Raji (cell line): ENCODE results near the gene CFH.

Source experiments
- POLR2A ChIP-seq: IDR thresholded peaks from 2 replicates; pipeline ENCODE4 v1.6.1; 2011; ENCODE audit warnings: low read depth, low read length, control low read depth; ENCODE audit not compliant: insufficient read depth

Gene CFH

DNA sequence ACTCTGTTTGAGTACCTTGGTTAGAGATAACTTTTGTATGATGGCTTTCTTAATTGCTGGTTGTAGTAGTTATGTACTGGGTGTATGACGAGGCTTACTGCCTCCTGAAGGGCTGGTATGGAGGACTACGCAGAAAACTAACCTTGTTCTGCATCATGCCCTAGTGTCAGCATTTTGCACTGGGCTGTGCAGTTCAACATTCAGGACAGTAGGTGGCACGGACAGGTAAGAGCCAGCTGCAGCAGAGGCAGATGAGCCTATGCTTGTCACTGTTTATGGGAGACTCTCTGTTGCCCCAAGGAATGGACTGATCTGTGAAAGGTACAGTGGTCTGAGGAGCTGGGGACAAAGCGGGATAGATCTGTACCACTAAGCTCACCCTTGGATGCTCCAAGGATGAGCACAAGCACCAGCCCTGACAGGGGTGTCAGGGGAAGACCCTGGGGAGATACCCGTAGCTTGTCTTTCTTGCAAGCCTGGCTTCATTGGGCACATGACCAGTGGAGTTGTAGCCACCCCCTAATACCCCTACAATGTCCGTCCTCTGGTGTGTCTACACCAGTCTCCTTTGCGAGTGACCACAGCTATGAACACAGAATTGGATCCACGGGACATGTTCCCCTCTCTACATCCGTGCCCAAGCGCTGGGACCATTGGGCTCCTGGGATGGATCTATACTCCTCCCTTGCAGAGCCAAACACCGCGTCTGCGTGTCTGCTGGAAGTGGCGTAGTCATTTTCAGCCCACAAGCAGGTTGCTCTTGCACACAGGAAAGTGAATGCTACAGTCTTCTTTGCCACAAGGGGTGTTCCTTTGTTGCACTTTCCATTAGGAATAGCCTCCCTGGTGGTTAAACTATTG lies 71.7 kb downstream of the CFH start:
- no peak for TF ChIP-seq POLR2A

DNA sequence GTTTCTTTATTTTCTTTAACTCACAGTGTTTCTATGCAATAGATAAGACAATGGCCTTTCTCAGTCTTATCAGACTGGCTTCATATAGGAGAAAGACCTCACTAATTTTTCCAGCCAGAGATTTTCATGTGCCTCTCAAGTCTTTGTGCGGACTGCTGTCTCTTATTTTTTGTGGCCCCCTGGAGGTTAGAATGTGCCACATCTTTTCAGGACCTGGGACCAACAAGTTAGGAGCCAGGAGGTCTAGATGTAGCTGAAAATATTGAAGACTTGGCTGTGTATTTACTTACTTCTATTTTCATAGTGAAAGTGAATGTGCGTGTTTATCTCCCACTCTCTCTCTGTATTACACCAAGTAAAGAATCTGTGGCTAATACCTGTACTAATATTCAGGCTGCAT lies 80.7 kb downstream of the CFH start:
- TF ChIP-seq POLR2A = no peak

DNA sequence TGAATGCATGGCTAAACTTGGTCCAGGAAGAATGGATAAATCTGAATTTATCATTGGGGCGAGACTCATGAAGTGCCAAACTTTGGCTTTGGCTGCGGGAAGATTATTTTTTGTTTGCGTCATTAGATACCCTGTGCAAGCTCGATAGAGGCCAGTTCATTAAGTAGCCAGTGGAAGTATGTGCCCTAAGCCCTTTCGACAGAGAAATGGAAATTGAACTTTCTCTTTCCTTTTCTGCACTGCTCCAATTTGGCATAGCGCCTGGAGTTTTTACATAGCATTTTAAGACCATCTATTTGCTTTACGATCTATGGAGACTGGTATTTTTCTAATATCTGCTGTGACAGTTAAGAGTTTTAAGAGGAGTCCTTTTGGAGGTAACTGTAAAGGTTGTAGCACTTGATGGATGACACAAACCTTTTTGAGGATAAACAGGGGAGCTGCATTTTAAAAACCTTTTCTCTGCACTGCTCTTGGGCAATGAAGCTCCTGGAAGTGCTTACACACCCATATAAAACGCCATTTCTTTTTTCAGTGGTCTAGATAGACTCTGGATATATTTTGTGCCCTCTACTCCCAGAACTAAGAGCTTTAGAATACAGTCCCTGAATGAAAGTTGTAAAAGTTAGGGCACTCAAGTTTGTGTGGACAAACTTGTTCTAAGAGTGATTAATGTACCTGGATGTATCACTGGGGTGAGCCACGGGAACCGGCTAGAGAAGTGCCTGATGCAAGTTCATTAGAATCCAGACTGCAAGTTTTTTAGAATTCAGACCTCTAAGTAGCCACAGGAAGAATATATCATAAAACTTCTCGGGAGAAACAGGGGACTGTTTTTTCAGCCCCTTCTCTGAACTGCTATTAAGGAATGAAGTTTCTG lies 81.5 kb downstream of the CFH start:
- TF ChIP-seq POLR2A = no peak

DNA sequence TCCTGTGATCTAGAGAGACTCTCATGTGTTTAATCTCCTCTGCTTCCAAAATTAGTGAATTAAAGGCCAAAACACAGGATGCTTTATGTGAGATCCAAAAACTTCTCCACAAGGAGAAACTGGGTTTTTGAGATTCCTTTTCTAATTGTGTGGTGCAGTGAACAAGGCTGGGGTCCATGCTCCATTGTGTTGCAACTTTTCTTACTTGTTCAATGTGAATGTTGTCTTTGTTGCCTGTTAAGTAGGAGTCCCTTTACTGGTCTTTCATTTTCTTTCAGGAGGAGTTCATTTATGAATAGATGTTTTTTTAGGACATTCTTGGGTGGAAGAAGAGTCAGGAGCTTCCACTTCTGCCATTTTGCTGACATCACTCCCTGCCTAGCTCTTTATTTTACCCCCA lies 82.2 kb downstream of the CFH start:
- TF ChIP-seq POLR2A = no peak

DNA sequence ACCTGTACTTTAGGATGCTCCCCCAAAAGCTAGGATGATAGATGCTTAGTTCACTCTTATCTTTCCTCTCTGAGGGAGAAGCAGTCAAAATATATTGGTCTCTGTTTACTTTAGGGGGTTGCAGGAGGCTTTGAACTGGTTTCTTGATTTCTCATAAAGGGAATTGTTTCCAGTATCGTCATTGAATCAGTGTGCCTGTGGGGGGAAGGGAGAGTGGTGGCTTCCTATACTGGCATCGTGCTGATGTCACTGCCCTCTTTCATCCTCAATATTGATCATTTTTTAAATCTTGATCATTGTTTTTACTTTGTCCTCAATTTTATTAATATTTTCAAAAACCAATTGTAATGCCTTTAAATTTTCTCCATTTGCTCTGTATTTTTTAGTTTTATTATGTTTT lies 82.6 kb downstream of the CFH start:
- TF ChIP-seq POLR2A = no peak

DNA sequence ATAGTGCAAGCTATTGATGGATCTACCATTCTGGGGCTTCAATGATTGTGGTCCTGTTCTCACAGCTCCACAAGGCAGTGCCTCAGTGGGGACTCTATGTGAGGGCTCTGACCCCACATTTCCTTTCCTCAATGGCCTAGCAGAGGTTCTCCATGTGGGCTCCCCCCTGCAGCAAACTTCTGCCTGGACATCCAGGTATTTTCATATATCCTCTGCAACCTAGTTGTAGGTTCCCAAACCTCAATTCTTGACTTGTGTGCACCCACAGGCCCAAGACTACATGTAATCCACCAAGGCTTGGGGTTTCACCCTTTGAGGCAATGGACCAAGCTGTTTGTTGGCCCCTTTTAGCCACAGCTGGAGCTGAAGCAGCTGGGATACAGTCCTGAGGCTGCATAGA lies 86.9 kb downstream of the CFH start:
- no peak for TF ChIP-seq POLR2A

DNA sequence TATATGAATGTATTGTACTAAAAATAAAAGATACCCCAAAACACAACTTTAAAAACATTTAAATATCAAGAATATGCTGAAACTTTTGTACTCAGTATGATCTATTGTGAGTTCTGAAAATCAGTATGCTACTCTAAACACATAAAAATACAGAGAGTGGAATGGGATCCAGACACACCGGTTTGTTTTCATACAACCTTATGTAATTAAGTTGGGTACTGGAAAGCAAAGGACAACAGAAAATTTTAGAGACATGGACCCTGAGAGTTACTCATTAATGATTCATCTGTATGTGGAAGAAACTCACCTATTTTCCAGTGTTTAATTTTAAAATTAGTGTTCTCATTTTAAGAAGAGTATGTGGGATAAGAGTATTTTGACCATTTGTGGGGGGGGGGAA lies 121.9 kb downstream of the CFH start:
- TF ChIP-seq POLR2A = no peak

DNA sequence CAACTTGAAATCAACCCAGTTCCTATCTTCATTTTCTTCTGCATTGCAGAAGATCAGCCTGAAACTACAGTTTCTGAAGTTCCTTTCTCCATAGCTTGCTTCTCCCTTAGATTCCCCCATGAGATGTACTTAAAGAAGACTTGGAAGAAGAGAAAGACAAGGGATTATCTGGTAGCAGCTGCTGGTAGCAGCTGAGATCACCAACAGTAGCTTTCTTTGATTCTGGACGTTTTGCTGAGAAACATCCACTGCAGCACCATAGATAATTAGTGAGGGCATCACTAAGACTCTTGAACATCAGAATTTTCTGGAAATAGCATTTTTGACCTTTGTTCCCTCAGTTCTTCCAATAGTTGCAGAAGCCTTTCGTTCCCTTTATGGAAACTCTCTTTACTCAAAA lies 122.3 kb downstream of the CFH start:
- no peak for TF ChIP-seq POLR2A

DNA sequence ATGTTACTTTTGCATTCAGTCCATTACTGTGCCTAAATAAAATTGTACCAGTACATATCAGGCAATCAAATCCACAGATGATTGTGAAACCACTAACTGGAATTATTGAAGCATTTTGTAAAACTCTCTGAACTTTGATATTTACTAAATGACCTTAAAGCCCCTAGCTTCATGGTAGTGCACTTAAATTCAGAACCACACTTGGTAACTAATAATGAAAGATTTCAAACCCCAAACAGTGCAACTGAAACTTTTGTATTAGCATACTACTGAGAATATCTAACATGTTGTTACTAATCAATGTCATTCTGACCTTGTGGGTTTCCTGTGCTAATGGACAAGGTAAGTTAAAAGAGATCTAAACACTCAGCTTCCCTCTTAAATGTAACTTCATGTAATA lies 122.8 kb downstream of the CFH start, which contains the start of gene CFHR3:
TSS of gene CFHR3 (plus strand) at position 238 of the 400 bp plus-strand sequence. CDS start at position 285, 47 bp downstream.
- TF ChIP-seq POLR2A = no peak

DNA sequence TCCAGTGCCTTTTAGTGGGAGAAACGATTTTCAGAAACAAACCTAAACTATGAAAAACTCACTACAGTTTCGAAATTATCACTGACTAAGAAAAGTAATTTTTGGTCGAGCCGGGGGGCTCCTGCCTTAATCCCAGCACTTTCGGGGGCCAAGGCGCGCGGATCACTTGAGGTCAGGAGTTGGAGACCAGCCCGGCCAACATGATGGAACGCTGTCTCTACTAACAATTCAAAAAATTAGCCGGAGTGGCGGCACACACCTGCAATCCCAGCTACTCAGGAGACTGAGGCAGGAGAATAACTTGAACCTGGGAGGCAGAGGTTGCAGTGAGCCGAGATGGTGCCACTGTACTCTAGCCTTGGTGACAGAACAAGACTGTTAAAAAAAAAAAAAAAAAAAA lies 125.8 kb downstream of the CFH start:
- TF ChIP-seq POLR2A = no peak

DNA sequence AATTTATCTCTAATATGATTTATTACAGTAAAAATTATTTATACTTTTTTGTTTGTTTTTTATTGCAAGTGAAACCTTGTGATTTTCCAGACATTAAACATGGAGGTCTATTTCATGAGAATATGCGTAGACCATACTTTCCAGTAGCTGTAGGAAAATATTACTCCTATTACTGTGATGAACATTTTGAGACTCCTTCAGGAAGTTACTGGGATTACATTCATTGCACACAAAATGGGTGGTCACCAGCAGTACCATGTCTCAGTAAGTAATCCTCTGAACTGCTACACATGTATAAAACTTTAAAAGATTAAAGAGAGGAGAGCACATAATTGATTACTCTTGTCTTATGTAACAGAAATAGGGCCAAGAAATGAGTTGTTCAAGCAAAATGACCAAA lies 127.2 kb downstream of the CFH start:
- TF ChIP-seq POLR2A = no peak
